HG02981 (cell line): ENCODE measurements around the gene ACYP2.

Source experiments
- ATAC-seq: cut with Tn5 transposase; IDR thresholded peaks from one replicate; pipeline ENCODE4 v1.9.1; 2021; ENCODE audit warnings: mild to moderate bottlenecking, moderate library complexity; ENCODE audit not compliant: unreplicated experiment

The ACYP2 gene

GRCh38 chr2:54148391-54148790, 33.0 kb downstream of the ACYP2 start:
- ATAC-seq, result no peak

- no peak for ATAC-seq
Observed at GRCh38 chr2:54149638-54150441, 34.4 kb downstream of the ACYP2 start.

GRCh38 chr2:54158311-54158710, 42.9 kb downstream of the ACYP2 start:
- no peak for ATAC-seq

GRCh38 chr2:54161660-54162424, 46.4 kb downstream of the ACYP2 start:
- ATAC-seq, result no peak

- ATAC-seq, result no peak
Observed at GRCh38 chr2:54164106-54164505, 48.7 kb downstream of the ACYP2 start.

GRCh38 chr2:54166121-54166773, 50.8 kb downstream of the ACYP2 start:
- no peak for ATAC-seq

GRCh38 chr2:54176577-54176976, 61.2 kb downstream of the ACYP2 start:
- ATAC-seq, result no peak

GRCh38 chr2:54183281-54183680, 67.9 kb downstream of the ACYP2 start:
- ATAC-seq, result no peak

- ATAC-seq, result no peak
Observed at GRCh38 chr2:54183972-54184371, 68.6 kb downstream of the ACYP2 start.

GRCh38 chr2:54185105-54185504, 69.7 kb downstream of the ACYP2 start:
- ATAC-seq, result no peak

GRCh38 chr2:54187331-54187730, 71.9 kb downstream of the ACYP2 start:
- no peak for ATAC-seq

GRCh38 chr2:54189539-54189938, 74.1 kb downstream of the ACYP2 start:
- ATAC-seq, result no peak

GRCh38 chr2:54191361-54192135, 76.1 kb downstream of the ACYP2 start:
- no peak for ATAC-seq

GRCh38 chr2:54194761-54195750, 79.6 kb downstream of the ACYP2 start:
- ATAC-seq, result no peak

GRCh38 chr2:54196646-54197045, 81.2 kb downstream of the ACYP2 start:
- ATAC-seq, result no peak

- no peak for ATAC-seq
Observed at GRCh38 chr2:54204476-54204875, 89.1 kb downstream of the ACYP2 start.

GRCh38 chr2:54206596-54206995, 91.2 kb downstream of the ACYP2 start:
- ATAC-seq, result no peak

GRCh38 chr2:54207666-54208195, 92.3 kb downstream of the ACYP2 start:
- no peak for ATAC-seq
